ENCODE measurements around the gene PIGQ. TPM values are rescaled to one million over a fixed set of nuclear protein-coding genes. Genes with fewer than 3 reads are reported as not detected.

Gene PIGQ
- total and polyA plus RNA-seq, 2 of the 4 experiments (the other 2 are of a cell fraction): 5.9 to 36.8 TPM

GRCh38 chr16:631808-632358 lies 62.1 kb downstream of the PIGQ start:
- H4K8ac ChIP-seq (ENCODE audit: low read depth in 2 of 2, low read length in 2 of 2): no peak overlapping the region
- H2BK120ac ChIP-seq (ENCODE audit: low read depth, low read length): no peak overlapping the region
- no peak overlapping the region for H3K14ac ChIP-seq (replicated peaks; ENCODE audit: low read depth, low read length)
- peaks cover 27% of the 10 kb centered on the region for H3K4me1 ChIP-seq (ENCODE audit: control insufficient read depth, insufficient read depth, low read length)
- no peak overlapping the region for H3K56ac ChIP-seq (ENCODE audit: extremely low read depth, insufficient read depth, low read length)
- H4K5ac ChIP-seq (ENCODE audit: low read depth, low read length): no peak overlapping the region
- DNase-seq: no peak
- H2BK20ac ChIP-seq (ENCODE audit: low read depth, low read length): no peak overlapping the region
- POLR2A ChIA-PET (ENCODE audit: unreplicated experiment): no interaction called here
- no peak overlapping the region for H3K4ac ChIP-seq (ENCODE audit: low read depth, low read length)
- peak overlapping the region; percentile 55 for H2AK9ac ChIP-seq (replicated peaks; ENCODE audit: low read depth, low read length, poor library complexity)
- 41% methylated on average over 2 of the region's 9 CpGs; no CpG with 5 or more reads in 1 of the 2 experiments for WGBS, 2 experiments (ENCODE audit: extremely low coverage in 2 of 2, insufficient read length in 1 of 2)
- H3K9me1 ChIP-seq (ENCODE audit: insufficient read depth, low read length): no peaks in the 10 kb centered on the region
- dilution Hi-C loops (cut with HindIII; ENCODE audit: low sequenced_read_pairs, unreplicated experiment): no loop called here
- no peaks in the 10 kb centered on the region for H3K9me3 ChIP-seq (ENCODE audit: control insufficient read depth, insufficient read depth, low read length)
- CTCF ChIA-PET: no interaction called here
- H4K91ac ChIP-seq (ENCODE audit: insufficient read depth, low read depth, low read length): no peak overlapping the region
- no peak overlapping the region for H2AK5ac ChIP-seq (ENCODE audit: low read depth, low read length)
- H2BK5ac ChIP-seq (ENCODE audit: low read depth, low read length, poor library complexity, severe bottlenecking): no peak overlapping the region
- intact Hi-C loops (cut with micrococcal nuclease): no loop called here
- no peak overlapping the region for H3K27ac ChIP-seq (ENCODE audit: insufficient read depth, low read length)
- H2BK15ac ChIP-seq (ENCODE audit: low read depth, low read length): no peak overlapping the region
- TF ChIP-seq CTCF (conservative IDR thresholded peaks at IDR 0.05; ENCODE audit: low read depth, low read length): no peak
- TF ChIP-seq FOS (IDR thresholded peaks at IDR 0.05; ENCODE audit: low read depth, low read length): no peak
- no peak for TF ChIP-seq BHLHE40 (IDR thresholded peaks at IDR 0.05; ENCODE audit: low read depth, low read length)
- no peak for TF ChIP-seq MAZ (IDR thresholded peaks at IDR 0.05; ENCODE audit: borderline replicate concordance, low read depth, low read length)
- no peak for TF ChIP-seq MXI1 (IDR thresholded peaks at IDR 0.05; ENCODE audit: borderline replicate concordance, low read depth, low read length)
- no peak for TF ChIP-seq RFX5 (IDR thresholded peaks at IDR 0.05; ENCODE audit: low read depth, low read length)
- no peak for TF ChIP-seq USF2 (IDR thresholded peaks at IDR 0.05; ENCODE audit: low read depth, low read length)
- TF ChIP-seq CHD1 (IDR thresholded peaks at IDR 0.05; ENCODE audit: low read depth, low read length): no peak
- no peak for TF ChIP-seq CEBPB (IDR thresholded peaks at IDR 0.05; ENCODE audit: low read depth, low read length)
- TF ChIP-seq, protein P1, sequence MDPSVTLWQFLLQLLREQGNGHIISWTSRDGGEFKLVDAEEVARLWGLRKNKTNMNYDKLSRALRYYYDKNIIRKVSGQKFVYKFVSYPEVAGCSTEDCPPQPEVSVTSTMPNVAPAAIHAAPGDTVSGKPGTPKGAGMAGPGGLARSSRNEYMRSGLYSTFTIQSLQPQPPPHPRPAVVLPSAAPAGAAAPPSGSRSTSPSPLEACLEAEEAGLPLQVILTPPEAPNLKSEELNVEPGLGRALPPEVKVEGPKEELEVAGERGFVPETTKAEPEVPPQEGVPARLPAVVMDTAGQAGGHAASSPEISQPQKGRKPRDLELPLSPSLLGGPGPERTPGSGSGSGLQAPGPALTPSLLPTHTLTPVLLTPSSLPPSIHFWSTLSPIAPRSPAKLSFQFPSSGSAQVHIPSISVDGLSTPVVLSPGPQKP (IDR thresholded peaks at IDR 0.05; ENCODE audit: borderline replicate concordance, low read depth, low read length): no peak
- no peak for TF ChIP-seq MAFK (IDR thresholded peaks at IDR 0.05; ENCODE audit: low read depth, low read length)
- TF ChIP-seq SMC3 (IDR thresholded peaks at IDR 0.05; ENCODE audit: low read depth, low read length): no peak
- TF ChIP-seq RAD21 (IDR thresholded peaks at IDR 0.05; ENCODE audit: low read length): no peak
- no peak for TF ChIP-seq POLR2A (IDR thresholded peaks at IDR 0.05; ENCODE audit: low read depth, low read length)
- TF ChIP-seq RCOR1 (IDR thresholded peaks at IDR 0.05; ENCODE audit: insufficient replicate concordance, low read length): no peak
- TF ChIP-seq NFE2L2 (IDR thresholded peaks at IDR 0.05; ENCODE audit: low read depth, low read length): no peak
- in situ Hi-C loops (cut with MboI; ENCODE audit: low sequenced_read_pairs): no loop called here
- H3K18ac ChIP-seq (ENCODE audit: low read depth, low read length): no peak overlapping the region
- no peak overlapping the region for H3K9ac ChIP-seq (ENCODE audit: low read depth, low read length)
- ATAC-seq (ENCODE audit: low read depth): no peak
- H3K79me1 ChIP-seq (ENCODE audit: low read depth in 1 of 2, low read length in 2 of 2): peaks cover 0 to 24% of the 10 kb centered on the region in 2 experiments; a peak in 2 of 4 replicates
- peaks cover 12% of the 10 kb centered on the region; the same call in 1 of the 2 replicates for H3K36me3 ChIP-seq (ENCODE audit: control insufficient read depth, insufficient read depth, low read length)
- H2AFZ ChIP-seq (replicated peaks; ENCODE audit: low read length, poor library complexity): no peak overlapping the region
- peaks cover 8% of the 10 kb centered on the region for H4K20me1 ChIP-seq (ENCODE audit: insufficient read depth, low read length)
- H3K4me3 ChIP-seq (ENCODE audit: insufficient read depth, low read depth, low read length): no peak overlapping the region
- BruUV-seq (replicated peaks): no TSS peak
- no peak overlapping the region for H3K4me2 ChIP-seq (ENCODE audit: low read depth, low read length)
- no peak overlapping the region for H3K23ac ChIP-seq (ENCODE audit: low read depth, low read length)
- no peaks in the 10 kb centered on the region for H3K27me3 ChIP-seq (ENCODE audit: control insufficient read depth, insufficient read depth, low read length)

Measured in IMR-90 (cell line).